Activated T-cell treated with anti-CD3 and anti-CD28 coated beads, Interleukin-2, amount 50 U/mL, for 1 hour (primary cell): ENCODE results near the gene OR14C36.
"Not testable (repeated sequence)": the region's sequence is repeated elsewhere in the genome, so short reads cannot be mapped to it uniquely, and the experiment has no call there.

Experiments
- DNase-seq: peaks from one replicate; pipeline ENCODE4 v3.0.0-alpha.2; 2020

The OR14C36 gene

GRCh38 chr1:248348475-248348874 is at the start of gene OR14C36:
OR14C36 (plus strand) TSS chr1:248348775; CDS start chr1:248348775, 0 bp downstream.
- no peak for DNase-seq

GRCh38 chr1:248303324-248303723 is 45.3 kb upstream of the OR14C36 start, which contains the start of gene OR2T12:
OR2T12 (minus strand) TSS chr1:248303424; CDS start chr1:248295578, 7,846 bp downstream.
- no peak for DNase-seq

- DNase-seq, result not testable (repeated sequence)
These were observed 42.9 kb upstream of the OR14C36 start for GRCh38 chr1:248305672-248306071.

- DNase-seq, result no peak
These were observed 42.5 kb upstream of the OR14C36 start for GRCh38 chr1:248306103-248306502.

GRCh38 chr1:248306740-248307139 is 41.8 kb upstream of the OR14C36 start:
- not testable (repeated sequence) for DNase-seq

- DNase-seq, result no peak
These were observed 31.8 kb upstream of the OR14C36 start for GRCh38 chr1:248316796-248317195.

- DNase-seq, result no peak
These were observed 24.1 kb upstream of the OR14C36 start, which contains the start of gene OR2M7 for GRCh38 chr1:248324468-248324867. OR2M7 (minus strand) TSS chr1:248324568; CDS start chr1:248324568, 0 bp downstream.

- no peak for DNase-seq
These were observed 5.1 kb upstream of the OR14C36 start for GRCh38 chr1:248343451-248343850.

- no peak for DNase-seq
These were observed 10.8 kb downstream of the OR14C36 start for GRCh38 chr1:248359415-248359814.

- DNase-seq, result no peak
These were observed 12.6 kb downstream of the OR14C36 start, which contains the start of gene OR2T4 for GRCh38 chr1:248361121-248361715. OR2T4 (plus strand) TSS chr1:248361665; CDS start chr1:248361665, 0 bp downstream.

GRCh38 chr1:248366609-248367008 is 18.0 kb downstream of the OR14C36 start:
- no peak for DNase-seq

GRCh38 chr1:248372394-248372793 is 23.8 kb downstream of the OR14C36 start:
- DNase-seq, result no peak

- DNase-seq, result no peak
These were observed 25.2 kb downstream of the OR14C36 start for GRCh38 chr1:248373761-248374160.

- no peak for DNase-seq
These were observed 26.9 kb downstream of the OR14C36 start, which contains the start of gene OR2T6 for GRCh38 chr1:248375446-248375845. OR2T6 (plus strand) TSS chr1:248375746; CDS start chr1:248387609, 11,863 bp downstream.

- no peak for DNase-seq
These were observed 28.3 kb downstream of the OR14C36 start for GRCh38 chr1:248376916-248377315.

GRCh38 chr1:248380854-248381253 is 32.3 kb downstream of the OR14C36 start:
- DNase-seq, result no peak

GRCh38 chr1:248388426-248388825 is 39.9 kb downstream of the OR14C36 start:
- no peak for DNase-seq

- no peak for DNase-seq
These were observed 44.5 kb downstream of the OR14C36 start for GRCh38 chr1:248393050-248393449.
